ENCODE measurements around the gene KLHL15.

GRCh38 chrX:23944234-23944633 is 82.8 kb downstream of the KLHL15 start:
- TF ChIP-seq EZH2phosphoT487 (IDR thresholded peaks at IDR 0.05; ENCODE audit: unreplicated experiment) (no peak), EZH2 (IDR thresholded peaks at IDR 0.05; ENCODE audit: low read depth, unreplicated experiment) (no peak), CTCF (conservative IDR thresholded peaks at IDR 0.05; ENCODE audit: low read depth in 2 of 2) (no peak), POLR2AphosphoS5 (IDR thresholded peaks at IDR 0.05; ENCODE audit: low read depth) (no peak), ETS1 (IDR thresholded peaks at IDR 0.05) (no peak)

Measured in GM23338 (cell line).